Retina (tissue), 1 donor: ENCODE data around the gene DDN.

ENCODE experiments used
- DNase-seq: peaks from one replicate; pipeline ENCODE4 v3.0.0-alpha.2; 2016

DDN gene

GRCh38 chr12:48980953-48981756, 18.0 kb downstream of the DDN start:
- DNase-seq, result peak; percentile 71

GRCh38 chr12:48980389-48980952, 18.7 kb downstream of the DDN start:
- peak; percentile 55 for DNase-seq

- DNase-seq, result peak; percentile 52
Observed at GRCh38 chr12:48979602-48980388, 19.4 kb downstream of the DDN start.

- peak; percentile 60 for DNase-seq
Observed at GRCh38 chr12:48978741-48979601, 20.2 kb downstream of the DDN start.

- no peak for DNase-seq
Observed at GRCh38 chr12:48978291-48978740, 20.9 kb downstream of the DDN start, which contains the start of gene WNT1. WNT1 (plus strand) TSS chr12:48978322; CDS start chr12:48978651, 329 bp downstream.

GRCh38 chr12:48977290-48978281, 21.6 kb downstream of the DDN start:
- DNase-seq, result peak; percentile 36

GRCh38 chr12:48973941-48974673, 25.1 kb downstream of the DDN start:
- DNase-seq, result peak; percentile 76

GRCh38 chr12:48973531-48973930, 25.6 kb downstream of the DDN start:
- no peak for DNase-seq

- no peak for DNase-seq
Observed at GRCh38 chr12:48972952-48973483, 26.2 kb downstream of the DDN start.

- DNase-seq, result no peak
Observed at GRCh38 chr12:48972213-48972951, 26.8 kb downstream of the DDN start.

GRCh38 chr12:48970702-48971334, 28.4 kb downstream of the DDN start:
- no peak for DNase-seq

GRCh38 chr12:48969833-48970701, 29.1 kb downstream of the DDN start:
- peak; percentile 74 for DNase-seq

- no peak for DNase-seq
Observed at GRCh38 chr12:48969160-48969771, 29.9 kb downstream of the DDN start.

- no peak for DNase-seq
Observed at GRCh38 chr12:48968467-48968866, 30.7 kb downstream of the DDN start.

GRCh38 chr12:48967991-48968390, 31.2 kb downstream of the DDN start:
- no peak for DNase-seq

- DNase-seq, result peak; percentile 36
Observed at GRCh38 chr12:48966177-48966895, 32.8 kb downstream of the DDN start.
